ENCODE measurements around the gene DOCK2. TPM values are rescaled to one million over a fixed set of nuclear protein-coding genes. Genes with fewer than 3 reads are reported as not detected.

Gene DOCK2
- total and polyA plus RNA-seq, 2 donors from 2014 or later, result 1.0 to 42.0 TPM

- Histone ChIP-seq H3K9me3 (ENCODE audit: control insufficient read depth in 2 of 3, insufficient read depth in 1 of 3, low read length in 3 of 3) (no peaks in the 10 kb centered on the region), H3K27ac (ENCODE audit: low read depth in 2 of 2, low read length in 2 of 2) (no peak overlapping the region), H3K36me3 (ENCODE audit: control insufficient read depth in 2 of 3, insufficient read depth in 3 of 3, low read length in 3 of 3) (peaks cover 0 to 2% (median 0%) of the 10 kb centered on the region in 3 donors), H3K4me1 (ENCODE audit: control insufficient read depth in 2 of 3, insufficient read depth in 2 of 3, low read depth in 1 of 3, low read length in 3 of 3) (no peaks in the 10 kb centered on the region), H3K4me3 (ENCODE audit: low read length in 3 of 3) (no peak overlapping the region), H3K9ac (ENCODE audit: low read length in 3 of 3) (no peak overlapping the region), H3K27me3 (ENCODE audit: control insufficient read depth, insufficient read depth, low read length) (no peaks in the 10 kb centered on the region)
- no peak for TF ChIP-seq CTCF (IDR thresholded peaks at IDR 0.05; ENCODE audit: borderline replicate concordance, extremely low read depth, insufficient read depth)
- DNase-seq, result no peak
- intact Hi-C loops (cut with DNase I), result no loop called here
- FAIRE-seq, result no peak
Observed at GRCh38 chr5:169602535-169602934, 34.5 kb upstream of the DOCK2 start.

GRCh38 chr5:169606279-169606678 is 30.8 kb upstream of the DOCK2 start:
- Histone ChIP-seq H3K9me3 (ENCODE audit: control insufficient read depth in 2 of 3, insufficient read depth in 1 of 3, low read length in 3 of 3) (peaks cover 0 to 5% (median 0%) of the 10 kb centered on the region in 3 donors), H3K4me3 (ENCODE audit: low read length in 3 of 3) (no peak overlapping the region), H3K9ac (ENCODE audit: low read length in 3 of 3) (no peak overlapping the region), H3K27me3 (ENCODE audit: control insufficient read depth, insufficient read depth, low read length) (no peaks in the 10 kb centered on the region), H3K36me3 (ENCODE audit: control insufficient read depth in 2 of 3, insufficient read depth in 3 of 3, low read length in 3 of 3) (no peaks in the 10 kb centered on the region), H3K4me1 (ENCODE audit: control insufficient read depth in 2 of 3, insufficient read depth in 2 of 3, low read depth in 1 of 3, low read length in 3 of 3) (no peaks in the 10 kb centered on the region), H3K27ac (ENCODE audit: low read depth in 2 of 2, low read length in 2 of 2) (no peak overlapping the region)
- FAIRE-seq (no peak), DNase-seq (no peak)
- no peak for TF ChIP-seq CTCF (IDR thresholded peaks at IDR 0.05; ENCODE audit: borderline replicate concordance, extremely low read depth, insufficient read depth)
- intact Hi-C loops (cut with DNase I), result no loop called here

- Histone ChIP-seq H3K9ac (ENCODE audit: low read length in 3 of 3) (no peak overlapping the region), H3K4me3 (ENCODE audit: low read length in 3 of 3) (no peak overlapping the region), H3K27me3 (ENCODE audit: control insufficient read depth, insufficient read depth, low read length) (no peaks in the 10 kb centered on the region), H3K27ac (ENCODE audit: low read depth in 2 of 2, low read length in 2 of 2) (no peak overlapping the region), H3K4me1 (ENCODE audit: control insufficient read depth in 2 of 3, insufficient read depth in 2 of 3, low read depth in 1 of 3, low read length in 3 of 3) (no peaks in the 10 kb centered on the region), H3K9me3 (ENCODE audit: control insufficient read depth in 2 of 3, insufficient read depth in 1 of 3, low read length in 3 of 3) (peaks cover 0 to 5% (median 0%) of the 10 kb centered on the region in 3 donors), H3K36me3 (ENCODE audit: control insufficient read depth in 2 of 3, insufficient read depth in 3 of 3, low read length in 3 of 3) (no peaks in the 10 kb centered on the region)
- intact Hi-C loops (cut with DNase I), result no loop called here
- no peak for TF ChIP-seq CTCF (IDR thresholded peaks at IDR 0.05; ENCODE audit: borderline replicate concordance, extremely low read depth, insufficient read depth)
- FAIRE-seq (peak; percentile 6), DNase-seq (no peak)
Observed at GRCh38 chr5:169607882-169608281, 29.2 kb upstream of the DOCK2 start.

- Histone ChIP-seq H3K27me3 (ENCODE audit: control insufficient read depth, insufficient read depth, low read length) (no peaks in the 10 kb centered on the region), H3K9ac (ENCODE audit: low read length in 3 of 3) (no peak overlapping the region), H3K9me3 (ENCODE audit: control insufficient read depth in 2 of 3, insufficient read depth in 1 of 3, low read length in 3 of 3) (peaks cover 0 to 5% (median 0%) of the 10 kb centered on the region in 3 donors), H3K36me3 (ENCODE audit: control insufficient read depth in 2 of 3, insufficient read depth in 3 of 3, low read length in 3 of 3) (no peaks in the 10 kb centered on the region), H3K27ac (ENCODE audit: low read depth in 2 of 2, low read length in 2 of 2) (no peak overlapping the region), H3K4me3 (ENCODE audit: low read length in 3 of 3) (no peak overlapping the region), H3K4me1 (ENCODE audit: control insufficient read depth in 2 of 3, insufficient read depth in 2 of 3, low read depth in 1 of 3, low read length in 3 of 3) (no peaks in the 10 kb centered on the region)
- DNase-seq, result peak in 2 of 5 donors; percentile 3 to 53
- TF ChIP-seq CTCF (IDR thresholded peaks at IDR 0.05; ENCODE audit: borderline replicate concordance, extremely low read depth, insufficient read depth), result no peak
- FAIRE-seq, result no peak
- intact Hi-C loops (cut with DNase I), result no loop called here
Observed at GRCh38 chr5:169609716-169610115, 27.4 kb upstream of the DOCK2 start.

Data from kidney (tissue), 14 donors.